ENCODE measurements around the gene PCNX3.

Gene PCNX3

DNA sequence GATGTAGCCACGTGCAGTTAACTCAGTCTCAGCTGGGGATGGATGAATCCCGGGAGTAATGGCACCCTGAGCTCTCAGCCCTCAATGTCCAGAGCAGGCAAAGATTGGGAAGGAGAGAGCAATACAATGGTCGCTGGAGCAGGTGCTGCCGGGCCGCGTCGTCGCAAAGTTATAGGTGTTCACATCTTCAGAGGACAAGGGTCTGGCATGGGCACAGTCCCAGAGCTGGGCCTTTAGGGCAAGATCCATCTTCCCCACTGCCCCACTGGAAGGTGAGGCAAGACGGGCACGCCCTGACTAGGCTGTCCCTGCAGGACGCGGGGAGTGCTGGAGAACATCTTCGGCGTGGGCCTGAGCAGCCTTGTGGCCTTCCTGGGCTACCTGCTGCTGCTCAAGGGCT is 7.6 kb downstream of the PCNX3 start:
- no peak for TF ChIP-seq CTCF (IDR thresholded peaks at IDR 0.05; ENCODE audit: borderline replicate concordance, control extremely low read depth, extremely low read depth, insufficient read depth, missing control alignments)
- DNase-seq (ENCODE audit: low spot score), result no peak
- in situ Hi-C loops (cut with MboI; ENCODE audit: low sequenced_read_pairs, unreplicated experiment), result no loop called here

- no peak for DNase-seq (ENCODE audit: low spot score)
- TF ChIP-seq CTCF (IDR thresholded peaks at IDR 0.05; ENCODE audit: borderline replicate concordance, control extremely low read depth, extremely low read depth, insufficient read depth, missing control alignments), result no peak
- in situ Hi-C loops (cut with MboI; ENCODE audit: low sequenced_read_pairs, unreplicated experiment), result no loop called here
Measured at GRCh38 chr11:65623852-65624616, 8.5 kb downstream of the PCNX3 start.

DNA sequence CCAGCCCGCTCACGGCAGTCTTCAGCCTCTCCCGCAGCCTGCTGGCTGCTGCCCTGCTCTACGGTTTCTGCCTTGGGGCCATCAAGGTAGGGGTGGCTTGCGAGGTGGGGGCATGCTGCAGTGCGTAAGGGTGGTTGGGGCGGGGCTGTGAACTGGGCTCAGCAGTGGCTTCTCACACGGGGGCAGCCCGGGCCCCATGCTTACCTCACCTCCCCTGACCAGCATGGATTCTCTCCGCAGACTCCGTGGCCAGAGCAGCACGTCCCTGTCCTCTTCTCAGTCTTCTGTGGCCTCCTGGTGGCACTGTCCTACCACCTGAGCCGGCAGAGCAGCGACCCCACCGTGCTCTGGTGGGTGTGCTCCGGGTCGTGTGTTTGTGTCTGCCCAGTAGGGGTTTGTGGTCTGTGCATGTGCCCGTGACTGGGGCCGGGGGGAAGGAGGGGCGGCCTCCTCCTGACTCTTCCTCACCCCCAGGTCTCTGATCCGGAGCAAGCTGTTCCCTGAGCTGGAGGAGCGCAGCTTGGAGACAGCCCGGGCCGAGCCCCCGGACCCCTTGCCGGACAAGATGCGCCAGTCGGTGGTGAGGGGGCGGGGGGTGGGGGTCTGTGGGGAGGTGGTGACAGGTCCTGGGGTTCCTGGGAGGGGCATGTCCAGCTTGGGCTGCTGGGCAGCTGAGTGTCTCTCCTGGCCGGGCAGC is 9.5 kb downstream of the PCNX3 start:
- in situ Hi-C loops (cut with MboI; ENCODE audit: low sequenced_read_pairs, unreplicated experiment), result no loop called here
- no peak for TF ChIP-seq CTCF (IDR thresholded peaks at IDR 0.05; ENCODE audit: borderline replicate concordance, control extremely low read depth, extremely low read depth, insufficient read depth, missing control alignments)
- DNase-seq (ENCODE audit: low spot score), result no peak

DNA sequence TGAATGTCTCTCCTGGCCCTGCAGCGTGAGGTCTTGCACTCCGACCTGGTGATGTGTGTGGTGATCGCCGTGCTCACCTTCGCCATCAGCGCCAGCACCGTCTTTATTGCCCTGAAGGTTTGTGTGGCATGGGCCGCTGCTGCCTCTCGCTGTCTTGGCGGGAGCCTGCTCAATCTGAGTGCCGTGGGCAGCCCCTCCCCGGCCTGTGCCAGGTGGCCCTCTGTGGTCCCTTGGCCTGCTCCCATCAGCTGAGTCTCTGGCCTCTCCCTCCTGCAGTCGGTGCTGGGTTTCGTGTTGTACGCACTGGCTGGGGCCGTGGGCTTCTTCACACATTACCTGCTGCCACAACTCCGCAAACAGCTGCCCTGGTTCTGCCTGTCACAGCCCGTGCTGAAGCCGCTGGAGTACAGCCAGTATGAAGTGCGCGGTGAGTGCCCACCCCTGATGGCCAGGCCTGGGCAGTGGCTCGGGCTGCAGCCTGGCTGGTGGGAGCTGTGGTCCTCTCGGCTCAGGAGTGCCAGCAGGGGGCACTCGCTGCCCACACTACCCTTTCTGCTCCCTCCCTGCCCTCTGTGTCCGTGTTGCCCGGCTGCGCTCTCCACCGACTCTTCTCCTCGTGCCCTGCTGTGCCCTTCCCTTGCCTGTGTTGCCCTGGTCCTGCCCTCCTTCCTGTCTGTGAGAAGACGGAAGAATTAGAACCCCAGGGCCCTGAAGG is 10.2 kb downstream of the PCNX3 start:
- in situ Hi-C loops (cut with MboI; ENCODE audit: low sequenced_read_pairs, unreplicated experiment), result no loop called here
- DNase-seq (ENCODE audit: low spot score), result peak; percentile 85

GRCh38 chr11:65627202-65627601 is 11.6 kb downstream of the PCNX3 start:
- in situ Hi-C loops (cut with MboI; ENCODE audit: low sequenced_read_pairs, unreplicated experiment), result no loop called here
- DNase-seq (ENCODE audit: low spot score), result no peak

More for the DNA sequence above, 10.2 kb downstream of the PCNX3 start:
- TF ChIP-seq CTCF (IDR thresholded peaks at IDR 0.05; ENCODE audit: borderline replicate concordance, control extremely low read depth, extremely low read depth, insufficient read depth, missing control alignments), result peak; percentile 78

More at GRCh38 chr11:65627202-65627601, 11.6 kb downstream of the PCNX3 start:
- no peak for TF ChIP-seq CTCF (IDR thresholded peaks at IDR 0.05; ENCODE audit: borderline replicate concordance, control extremely low read depth, extremely low read depth, insufficient read depth, missing control alignments)
